BJ (cell line): ENCODE data around the gene MFSD1. TPM values are rescaled to one million over a fixed set of nuclear protein-coding genes. Genes with fewer than 3 reads are reported as not detected.

ENCODE experiments used
- CTCF ChIA-PET: fragments of 350-600 bp; formaldehyde crosslinking; extraction: SDS; loops from one replicate; lab custom pipeline; 2021; ENCODE audit warnings: antibody characterized with exemption, inconsistent platforms; lab: Yijun Ruan, JAX
- POLR2A ChIA-PET: fragments of 300-600 bp; sonication (Branson Sonifier 250); formaldehyde crosslinking; extraction: SDS; loops from one replicate; lab custom pipeline; 2021; ENCODE audit warnings: antibody characterized with exemption; lab: Charles Lee
- DNase-seq: peaks from one replicate; pipeline ENCODE4 v3.0.0-alpha.2; 2011; ENCODE audit warnings: low read depth
- H3K27me3 ChIP-seq: 2 replicates; pipeline ENCODE4 v1.6.0; 2011; ENCODE audit warnings: low read length; ENCODE audit not compliant: control insufficient read depth, insufficient read depth
- H3K36me3 ChIP-seq: 2 replicates; pipeline ENCODE4 v1.5.1; 2011; ENCODE audit warnings: low read length; ENCODE audit not compliant: control insufficient read depth, insufficient read depth
- H3K4me3 ChIP-seq: 2 replicates; pipeline ENCODE4 v1.5.1; 2011; ENCODE audit warnings: low read depth, mild to moderate bottlenecking, control low read depth, low read length
- polyA plus RNA-seq: library from polyadenylated mRNA; depleted of rRNA; stranded (reverse); fragments of >200 nt; gene quantifications from 2 replicates; pipeline ENCODE4 v1.2.3, GENCODE V29; 2011
- TF ChIP-seq, protein P1 (sequence below): IDR thresholded peaks from 2 replicates; pipeline ENCODE4 v1.5.1; 2011; ENCODE audit warnings: low read depth, mild to moderate bottlenecking, control low read depth, inconsistent platforms, low read length, moderate library complexity; ENCODE audit not compliant: insufficient read depth

Gene MFSD1
- polyA plus RNA-seq, 1 experiment = 69.8 TPM

DNA sequence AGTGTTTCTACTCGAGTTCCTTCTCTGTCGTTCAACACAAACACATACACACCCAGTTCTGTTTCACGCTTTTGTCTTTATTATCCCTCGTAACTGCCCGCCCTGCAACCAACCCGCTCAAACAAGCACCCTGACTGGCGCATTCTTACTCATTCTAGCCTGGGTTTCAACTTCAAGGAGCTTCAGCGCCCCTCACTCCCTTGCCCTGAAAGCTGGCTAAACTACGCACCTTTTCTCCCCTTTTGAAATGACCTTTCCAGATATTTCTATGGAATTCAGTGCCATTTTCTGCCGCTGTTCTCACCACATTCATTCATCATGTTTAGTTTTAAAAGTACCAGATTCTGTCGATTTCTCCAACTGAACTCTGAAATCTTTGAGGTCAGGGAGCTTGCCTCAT, 653 bp upstream of the MFSD1 start:
- H3K27me3 ChIP-seq = no peaks in the 10 kb centered on the region
- TF ChIP-seq, protein P1, sequence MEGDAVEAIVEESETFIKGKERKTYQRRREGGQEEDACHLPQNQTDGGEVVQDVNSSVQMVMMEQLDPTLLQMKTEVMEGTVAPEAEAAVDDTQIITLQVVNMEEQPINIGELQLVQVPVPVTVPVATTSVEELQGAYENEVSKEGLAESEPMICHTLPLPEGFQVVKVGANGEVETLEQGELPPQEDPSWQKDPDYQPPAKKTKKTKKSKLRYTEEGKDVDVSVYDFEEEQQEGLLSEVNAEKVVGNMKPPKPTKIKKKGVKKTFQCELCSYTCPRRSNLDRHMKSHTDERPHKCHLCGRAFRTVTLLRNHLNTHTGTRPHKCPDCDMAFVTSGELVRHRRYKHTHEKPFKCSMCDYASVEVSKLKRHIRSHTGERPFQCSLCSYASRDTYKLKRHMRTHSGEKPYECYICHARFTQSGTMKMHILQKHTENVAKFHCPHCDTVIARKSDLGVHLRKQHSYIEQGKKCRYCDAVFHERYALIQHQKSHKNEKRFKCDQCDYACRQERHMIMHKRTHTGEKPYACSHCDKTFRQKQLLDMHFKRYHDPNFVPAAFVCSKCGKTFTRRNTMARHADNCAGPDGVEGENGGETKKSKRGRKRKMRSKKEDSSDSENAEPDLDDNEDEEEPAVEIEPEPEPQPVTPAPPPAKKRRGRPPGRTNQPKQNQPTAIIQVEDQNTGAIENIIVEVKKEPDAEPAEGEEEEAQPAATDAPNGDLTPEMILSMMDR = no peak
- POLR2A ChIA-PET = interaction anchor here (0.8 kb wide), 1 partner anchor 129 kb away, joined by 3 read pairs; the partner anchor contains the start of gene LXN
- peak overlapping the region; percentile 70 for H3K4me3 ChIP-seq
- no peak for DNase-seq
- CTCF ChIA-PET = interaction anchor here (0.8 to 4.2 kb wide), 10 partner anchors 9 to 458 kb away, joined by 3 to 33 read pairs (median 4); partner anchors contain the start of gene GFM1
- no peaks in the 10 kb centered on the region for H3K36me3 ChIP-seq

DNA sequence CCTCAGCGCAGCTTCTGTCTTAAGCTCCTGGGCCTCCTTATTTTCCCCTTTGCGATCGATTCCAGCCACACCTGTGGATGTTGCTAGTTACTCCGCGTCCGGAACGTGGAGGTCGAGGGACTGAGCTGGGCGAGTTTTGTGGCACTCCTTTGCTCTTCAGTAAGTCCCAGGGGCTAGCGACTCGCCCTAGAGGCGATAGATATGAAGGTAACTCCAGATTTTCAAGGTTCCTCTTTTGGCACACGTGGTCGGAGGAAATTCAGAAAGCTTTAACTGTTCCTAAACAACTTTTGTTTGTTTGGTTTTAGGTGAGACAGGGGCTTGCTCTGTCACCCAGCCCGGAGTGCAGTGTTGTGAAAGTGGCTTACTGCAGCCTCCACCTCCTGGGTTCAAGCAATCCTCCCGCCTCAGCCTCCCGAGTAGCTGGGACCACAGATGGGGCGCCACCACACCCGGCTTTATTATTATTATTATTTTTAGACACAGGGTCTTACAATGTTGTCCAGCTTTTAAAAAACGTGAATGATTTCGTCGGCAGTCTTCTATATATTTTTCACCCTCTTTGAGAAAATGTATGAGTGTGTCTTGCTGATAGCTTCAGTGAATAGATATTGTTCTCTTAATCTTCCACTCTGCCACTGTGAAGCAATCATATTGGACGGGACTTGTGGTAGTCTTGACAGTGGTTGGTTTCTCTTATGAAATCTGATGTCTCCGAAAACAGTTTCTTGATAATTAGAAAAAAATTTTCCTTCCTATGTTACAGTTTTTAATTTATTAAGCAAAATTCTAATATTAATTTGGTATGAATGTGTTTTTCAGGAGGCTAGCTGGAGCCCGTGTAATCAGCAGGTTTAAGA, 785 bp downstream of the MFSD1 start:
- TF ChIP-seq, protein P1 = no peak
- ChIA-PET POLR2A (interaction anchor here (0.6 to 0.9 kb wide), 2 partner anchors 93 to 500 kb away, joined by 3 read pairs; no protein-coding TSS in a partner anchor), CTCF (interaction anchor here (1.0 to 4.2 kb wide), 6 partner anchors 9 to 457 kb away, joined by 3 to 33 read pairs (median 10); partner anchors contain the start of gene GFM1)
- no peaks in the 10 kb centered on the region for H3K27me3 ChIP-seq
- peak overlapping the region; percentile 70 for H3K4me3 ChIP-seq
- peaks cover under 1% of the 10 kb centered on the region for H3K36me3 ChIP-seq
- no peak for DNase-seq

DNA sequence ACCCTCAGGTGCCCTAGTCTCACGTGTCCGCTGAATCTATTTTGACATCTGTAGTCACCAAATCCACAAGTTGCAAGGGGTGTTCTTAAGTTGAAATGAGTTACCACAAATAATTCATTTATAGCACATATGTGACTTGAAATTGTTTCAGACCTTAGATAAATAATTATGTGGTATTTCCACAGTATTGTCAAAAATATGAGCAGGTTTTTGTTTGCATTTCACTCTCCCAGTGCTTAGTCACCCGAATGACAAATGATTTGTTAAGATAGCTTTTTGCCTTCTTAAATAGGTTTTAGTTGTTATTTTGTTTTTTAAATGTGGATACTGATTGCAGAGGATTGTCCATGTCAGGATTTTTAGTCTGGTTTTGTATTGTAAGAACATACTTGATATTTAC, 2.6 kb downstream of the MFSD1 start:
- ChIA-PET POLR2A (no interaction called here), CTCF (interaction anchor here (0.8 to 1.4 kb wide), 2 partner anchors 13 to 15 kb away, joined by 3 to 4 read pairs; no protein-coding TSS in a partner anchor)
- peaks cover 6% of the 10 kb centered on the region for H3K36me3 ChIP-seq
- H3K4me3 ChIP-seq = no peak overlapping the region
- DNase-seq = no peak
- TF ChIP-seq, protein P1 = no peak
- no peaks in the 10 kb centered on the region for H3K27me3 ChIP-seq

DNA sequence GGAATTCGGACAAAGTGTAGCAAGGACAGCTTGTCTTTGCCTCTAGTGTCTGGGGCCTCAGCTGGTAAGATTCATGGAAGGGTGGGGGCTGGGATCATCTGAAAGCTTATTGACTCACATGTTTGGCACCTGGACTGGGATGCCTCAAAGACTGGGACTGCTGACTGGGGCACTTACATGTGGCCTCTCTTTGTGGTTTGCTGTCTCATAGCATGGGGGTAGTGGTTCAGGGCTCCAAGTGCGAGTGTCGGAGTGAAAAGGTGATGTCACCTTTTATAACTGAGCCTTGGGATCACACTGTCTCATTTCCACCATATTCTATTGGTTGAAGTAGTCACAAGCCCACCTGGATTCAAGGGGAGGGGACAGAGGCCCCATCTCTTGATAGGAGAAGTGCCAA, 6.8 kb downstream of the MFSD1 start:
- TF ChIP-seq, protein P1 = no peak
- ChIA-PET CTCF (interaction anchor here (1.0 to 1.1 kb wide), 3 partner anchors 10 to 149 kb away, joined by 3 to 4 read pairs (median 3); no protein-coding TSS in a partner anchor), POLR2A (no interaction called here)
- DNase-seq = no peak
- no peak overlapping the region for H3K4me3 ChIP-seq
- no peaks in the 10 kb centered on the region for H3K27me3 ChIP-seq
- peaks cover 10% of the 10 kb centered on the region for H3K36me3 ChIP-seq

DNA sequence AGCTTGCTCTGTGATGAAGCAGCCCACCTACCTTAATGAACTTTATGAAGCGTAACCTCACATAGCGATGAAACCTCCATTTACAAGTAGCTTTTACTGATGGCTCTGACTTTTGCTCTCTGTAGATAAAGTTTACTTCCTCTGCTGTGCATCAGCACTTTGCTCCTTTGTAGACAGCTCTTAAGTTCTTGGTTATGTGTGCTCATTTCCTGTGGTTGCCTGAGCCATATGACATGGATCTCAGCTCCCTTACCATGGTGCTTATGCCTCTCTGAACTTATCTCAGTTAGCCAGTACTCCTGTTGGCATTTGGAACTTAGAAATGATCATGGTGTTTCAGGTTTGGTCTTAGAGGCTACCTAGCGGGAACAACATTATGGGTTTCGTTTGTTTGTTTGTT, 7.8 kb downstream of the MFSD1 start:
- H3K36me3 ChIP-seq = peaks cover 10% of the 10 kb centered on the region
- TF ChIP-seq, protein P1 = no peak
- H3K4me3 ChIP-seq = no peak overlapping the region
- ChIA-PET CTCF (interaction anchor here (0.8 to 1.7 kb wide), 4 partner anchors 9 to 37 kb away, joined by 3 to 5 read pairs (median 4); partner anchors contain the start of gene MFSD1), POLR2A (no interaction called here)
- H3K27me3 ChIP-seq = no peaks in the 10 kb centered on the region
- no peak for DNase-seq
